GM12878 (cell line): Measurements from ENCODE around the gene ESPNL. TPM values are rescaled to one million over a fixed set of nuclear protein-coding genes. Genes with fewer than 3 reads are reported as not detected.

Experiments
- ATF7 ChIP-seq: fragments of 450-650 bp; IDR thresholded peaks from 2 replicates; pipeline ENCODE4 v1.6.1; 2016; ENCODE audit warnings: low read depth, mild to moderate bottlenecking
- EP300 ChIP-seq, 2 experiments: fragments of 150-350 bp in 1 of 2; IDR thresholded peaks; 2 replicates each; pipeline ENCODE4 v1.6.1; 2011 to 2012; ENCODE audit warnings: low read depth in 2 of 2, low read length in 2 of 2, borderline replicate concordance in 1 of 2, improper control_type of control experiment in 1 of 2, inconsistent platforms in 1 of 2; ENCODE audit not compliant: control insufficient read depth in 1 of 2
- HDAC2 ChIP-seq: fragments of 200-600 bp; sonication (generic); IDR thresholded peaks from 2 replicates; pipeline ENCODE4 v1.6.1; 2017
- KLF5 ChIP-seq: fragments of 450-650 bp; IDR thresholded peaks from 2 replicates; pipeline ENCODE4 v1.6.1; 2014; ENCODE audit warnings: mild to moderate bottlenecking; ENCODE audit not compliant: partially characterized antibody
- MEF2B ChIP-seq: fragments of 450-650 bp; IDR thresholded peaks from 2 replicates; pipeline ENCODE4 v1.6.1; 2018; ENCODE audit warnings: mild to moderate bottlenecking, moderate library complexity; ENCODE audit not compliant: partially characterized antibody, poor library complexity, severe bottlenecking
- MYB ChIP-seq: fragments of 150-350 bp; IDR thresholded peaks from 2 replicates; pipeline ENCODE4 v1.6.1; 2014; ENCODE audit warnings: mild to moderate bottlenecking, low read depth, low read length, borderline replicate concordance
- MYC ChIP-seq: IDR thresholded peaks from 2 replicates; pipeline ENCODE4 v1.6.1; 2011; ENCODE audit warnings: mild to moderate bottlenecking, low read length, moderate library complexity, inconsistent platforms; ENCODE audit not compliant: insufficient read depth, insufficient replicate concordance, insufficient read length, severe bottlenecking
- NFXL1 ChIP-seq: fragments of 450-650 bp; IDR thresholded peaks from 2 replicates; pipeline ENCODE4 v1.6.1; 2017; ENCODE audit warnings: antibody characterized with exemption, mild to moderate bottlenecking, borderline replicate concordance
- PAX8 ChIP-seq: fragments of 450-650 bp; IDR thresholded peaks from 2 replicates; pipeline ENCODE4 v1.6.1; 2017; ENCODE audit warnings: mild to moderate bottlenecking, moderate library complexity
- POLR2AphosphoS2 ChIP-seq: IDR thresholded peaks from 2 replicates; pipeline ENCODE4 v1.6.1; 2011; ENCODE audit warnings: low read depth, mild to moderate bottlenecking, low read length, improper control_type of control experiment, moderate library complexity
- SMC3 ChIP-seq: IDR thresholded peaks from 2 replicates; pipeline ENCODE4 v1.6.1; 2011; ENCODE audit warnings: low read length, improper control_type of control experiment, borderline replicate concordance
- SUZ12 ChIP-seq: fragments of 200-600 bp; sonication (generic); IDR thresholded peaks from one replicate; pipeline ENCODE4 v1.6.1; 2018; ENCODE audit warnings: antibody characterized with exemption, mild to moderate bottlenecking; ENCODE audit not compliant: unreplicated experiment
- TARDBP ChIP-seq: IDR thresholded peaks from 2 replicates; pipeline ENCODE4 v1.6.1; 2016; ENCODE audit warnings: borderline replicate concordance
- ZNF217 ChIP-seq: fragments of 450-650 bp; IDR thresholded peaks from 2 replicates; pipeline ENCODE4 v1.6.1; 2017; ENCODE audit warnings: antibody characterized with exemption, mild to moderate bottlenecking
- ZNF24 ChIP-seq: fragments of 450-650 bp; IDR thresholded peaks from 2 replicates; pipeline ENCODE4 v1.6.1; 2017; ENCODE audit warnings: antibody characterized with exemption, mild to moderate bottlenecking
- ZSCAN29 ChIP-seq: fragments of 450-650 bp; IDR thresholded peaks from 2 replicates; pipeline ENCODE4 v1.6.1; 2017; ENCODE audit warnings: mild to moderate bottlenecking, moderate library complexity
- polyA plus RNA-seq, 11 experiments: library from polyadenylated mRNA; depleted of rRNA in 4 of 11; unstranded in 6 of 11; stranded (reverse) in 5 of 11; fragments of >200 nt; fragmentation: Nextera tagmentation in 4 of 11; fragmentation: Illumina TruSeq in 1 of 11; extraction: Ambion mirVana in 4 of 11; extraction: Trizol in 1 of 11; gene quantifications; 1 replicate in 1 of 11; 2 replicates in 10 of 11; pipeline versions ENCODE4 v1.2.1 to v1.2.3, GENCODE V29; 2011 to 2016; ENCODE audit warnings: inconsistent platforms in 2 of 11, missing spikeins in 2 of 11, low read depth in 1 of 11
- total RNA-seq, 4 experiments: library from RNA; depleted of rRNA in 3 of 4; stranded (reverse); fragments of >200 nt in 3 of 4; fragmentation: Illumina TruSeq in 1 of 4; extraction: Trizol in 1 of 4; gene quantifications; 2 replicates each; pipeline versions ENCODE4 v1.2.1 to v1.2.3, GENCODE V29; 2013 to 2021
- TF ChIP-seq, protein P1 (sequence below): IDR thresholded peaks from 2 replicates; pipeline ENCODE4 v1.6.1; 2012; ENCODE audit warnings: low read depth, low read length, improper control_type of control experiment
- TF ChIP-seq, protein P2 (sequence below): fragments of 450-650 bp; IDR thresholded peaks from 2 replicates; pipeline ENCODE4 v1.6.1; 2017; ENCODE audit warnings: mild to moderate bottlenecking, low read depth, inconsistent platforms; ENCODE audit not compliant: poor library complexity, severe bottlenecking
- TF ChIP-seq, protein P3 (sequence below): IDR thresholded peaks from 2 replicates; pipeline ENCODE4 v1.6.1; 2011; ENCODE audit warnings: borderline replicate concordance, low read depth, mild to moderate bottlenecking, moderate library complexity, mixed read lengths, low read length; ENCODE audit not compliant: insufficient read depth; ENCODE audit errors: extremely low read length
- TF ChIP-seq, protein P4 (sequence below): fragments of 450-650 bp; formaldehyde crosslinking; IDR thresholded peaks from 2 replicates; pipeline ENCODE4 v1.4.0; 2022; ENCODE audit warnings: mild to moderate bottlenecking, moderate library complexity
- TF ChIP-seq, protein P5 (sequence below): IDR thresholded peaks from 2 replicates; pipeline ENCODE4 v1.6.1; 2011; ENCODE audit warnings: mild to moderate bottlenecking, low read depth, low read length, moderate library complexity; ENCODE audit not compliant: insufficient replicate concordance

ESPNL gene
- total and polyA plus RNA-seq, 10 of the 15 experiments (the other 5 are each of a cell fraction or from before 2014, with no cell fraction given): 0.05 to 0.94 (median 0.36) TPM; not detected in 3

DNA sequence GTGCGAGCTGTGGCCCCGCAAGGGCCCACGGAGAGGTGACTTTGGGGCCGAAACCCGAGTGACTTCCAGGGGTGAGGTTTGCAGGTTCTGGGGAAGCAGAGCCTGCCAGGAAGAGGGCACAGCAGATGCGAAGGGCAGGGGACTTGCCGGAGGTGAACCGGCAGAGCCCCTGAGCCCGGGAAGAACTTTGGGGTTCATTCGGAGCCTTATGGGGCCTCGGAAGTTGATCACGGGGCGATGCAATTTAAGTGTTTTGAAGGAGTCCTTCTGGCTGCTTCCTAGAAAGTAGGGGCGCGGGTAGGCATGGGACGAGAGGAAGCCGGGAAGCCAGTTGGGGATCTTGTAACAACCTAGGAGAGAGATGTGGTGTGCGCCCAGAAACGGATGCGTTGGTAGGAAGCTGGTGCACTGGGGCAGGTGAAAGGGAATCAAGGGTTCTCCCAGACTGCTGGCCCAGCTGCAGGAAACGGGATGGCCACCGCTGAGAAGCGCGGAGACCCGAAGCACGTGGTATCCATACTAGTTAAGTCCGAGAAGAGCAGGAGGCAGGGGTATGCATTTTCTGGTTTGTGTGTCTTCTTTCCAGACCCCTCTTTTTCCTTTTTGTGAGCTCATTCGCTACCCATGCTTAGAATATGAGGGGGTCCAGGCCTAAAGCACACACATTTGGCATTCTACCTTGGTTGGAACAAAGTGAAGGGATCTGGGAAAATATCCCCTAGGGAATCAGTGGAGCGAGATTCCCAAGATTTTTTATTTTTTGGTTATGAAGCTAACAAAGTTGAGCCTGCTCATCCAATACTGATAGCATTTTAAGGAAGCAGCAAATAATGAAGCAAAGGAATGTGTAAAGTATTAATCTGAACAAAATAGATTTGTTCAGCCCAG, 38.6 kb upstream of the ESPNL start (continued):
- TF ChIP-seq, protein P1, sequence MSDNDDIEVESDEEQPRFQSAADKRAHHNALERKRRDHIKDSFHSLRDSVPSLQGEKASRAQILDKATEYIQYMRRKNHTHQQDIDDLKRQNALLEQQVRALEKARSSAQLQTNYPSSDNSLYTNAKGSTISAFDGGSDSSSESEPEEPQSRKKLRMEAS: peak; percentile 53; the same call in 1 of the 2 replicates
- TF ChIP-seq SUZ12 (no peak), ZSCAN29 (no peak), TARDBP (no peak), EP300 (IDR thresholded peaks at IDR 0.05; ENCODE audit: borderline replicate concordance in 1 of 2, control insufficient read depth in 1 of 2, low read depth in 2 of 2, low read length in 2 of 2) (no peak), NFXL1 (no peak), KLF5 (no peak), ZNF217 (no peak), MEF2B (peak; percentile 56), MYB (no peak), SMC3 (no peak), POLR2AphosphoS2 (no peak), PAX8 (no peak), HDAC2 (no peak), ZNF24 (no peak), ATF7 (no peak), MYC (peak; percentile 83)
- TF ChIP-seq, protein P2, sequence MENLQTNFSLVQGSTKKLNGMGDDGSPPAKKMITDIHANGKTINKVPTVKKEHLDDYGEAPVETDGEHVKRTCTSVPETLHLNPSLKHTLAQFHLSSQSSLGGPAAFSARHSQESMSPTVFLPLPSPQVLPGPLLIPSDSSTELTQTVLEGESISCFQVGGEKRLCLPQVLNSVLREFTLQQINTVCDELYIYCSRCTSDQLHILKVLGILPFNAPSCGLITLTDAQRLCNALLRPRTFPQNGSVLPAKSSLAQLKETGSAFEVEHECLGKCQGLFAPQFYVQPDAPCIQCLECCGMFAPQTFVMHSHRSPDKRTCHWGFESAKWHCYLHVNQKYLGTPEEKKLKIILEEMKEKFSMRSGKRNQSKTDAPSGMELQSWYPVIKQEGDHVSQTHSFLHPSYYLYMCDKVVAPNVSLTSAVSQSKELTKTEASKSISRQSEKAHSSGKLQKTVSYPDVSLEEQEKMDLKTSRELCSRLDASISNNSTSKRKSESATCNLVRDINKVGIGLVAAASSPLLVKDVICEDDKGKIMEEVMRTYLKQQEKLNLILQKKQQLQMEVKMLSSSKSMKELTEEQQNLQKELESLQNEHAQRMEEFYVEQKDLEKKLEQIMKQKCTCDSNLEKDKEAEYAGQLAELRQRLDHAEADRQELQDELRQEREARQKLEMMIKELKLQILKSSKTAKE: no peak
- TF ChIP-seq, protein P3, sequence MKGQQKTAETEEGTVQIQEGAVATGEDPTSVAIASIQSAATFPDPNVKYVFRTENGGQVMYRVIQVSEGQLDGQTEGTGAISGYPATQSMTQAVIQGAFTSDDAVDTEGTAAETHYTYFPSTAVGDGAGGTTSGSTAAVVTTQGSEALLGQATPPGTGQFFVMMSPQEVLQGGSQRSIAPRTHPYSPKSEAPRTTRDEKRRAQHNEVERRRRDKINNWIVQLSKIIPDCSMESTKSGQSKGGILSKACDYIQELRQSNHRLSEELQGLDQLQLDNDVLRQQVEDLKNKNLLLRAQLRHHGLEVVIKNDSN: peak; percentile 20
- TF ChIP-seq, protein P4, sequence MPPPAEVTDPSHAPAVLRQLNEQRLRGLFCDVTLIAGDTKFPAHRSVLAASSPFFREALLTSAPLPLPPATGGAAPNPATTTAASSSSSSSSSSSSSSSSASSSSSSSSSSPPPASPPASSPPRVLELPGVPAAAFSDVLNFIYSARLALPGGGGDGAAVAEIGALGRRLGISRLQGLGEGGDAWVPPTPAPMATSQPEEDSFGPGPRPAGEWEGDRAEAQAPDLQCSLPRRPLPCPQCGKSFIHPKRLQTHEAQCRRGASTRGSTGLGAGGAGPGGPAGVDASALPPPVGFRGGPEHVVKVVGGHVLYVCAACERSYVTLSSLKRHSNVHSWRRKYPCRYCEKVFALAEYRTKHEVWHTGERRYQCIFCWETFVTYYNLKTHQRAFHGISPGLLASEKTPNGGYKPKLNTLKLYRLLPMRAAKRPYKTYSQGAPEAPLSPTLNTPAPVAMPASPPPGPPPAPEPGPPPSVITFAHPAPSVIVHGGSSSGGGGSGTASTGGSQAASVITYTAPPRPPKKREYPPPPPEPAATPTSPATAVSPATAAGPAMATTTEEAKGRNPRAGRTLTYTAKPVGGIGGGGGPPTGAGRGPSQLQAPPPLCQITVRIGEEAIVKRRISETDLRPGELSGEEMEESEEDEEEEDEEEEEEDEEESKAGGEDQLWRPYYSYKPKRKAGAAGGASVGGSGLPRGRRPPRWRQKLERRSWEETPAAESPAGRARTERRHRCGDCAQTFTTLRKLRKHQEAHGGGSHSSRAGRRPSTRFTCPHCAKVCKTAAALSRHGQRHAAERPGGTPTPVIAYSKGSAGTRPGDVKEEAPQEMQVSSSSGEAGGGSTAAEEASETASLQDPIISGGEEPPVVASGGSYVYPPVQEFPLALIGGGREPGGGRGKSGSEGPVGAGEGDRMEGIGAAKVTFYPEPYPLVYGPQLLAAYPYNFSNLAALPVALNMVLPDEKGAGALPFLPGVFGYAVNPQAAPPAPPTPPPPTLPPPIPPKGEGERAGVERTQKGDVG (CRISPR knock-in tag): no peak
- TF ChIP-seq, protein P5, sequence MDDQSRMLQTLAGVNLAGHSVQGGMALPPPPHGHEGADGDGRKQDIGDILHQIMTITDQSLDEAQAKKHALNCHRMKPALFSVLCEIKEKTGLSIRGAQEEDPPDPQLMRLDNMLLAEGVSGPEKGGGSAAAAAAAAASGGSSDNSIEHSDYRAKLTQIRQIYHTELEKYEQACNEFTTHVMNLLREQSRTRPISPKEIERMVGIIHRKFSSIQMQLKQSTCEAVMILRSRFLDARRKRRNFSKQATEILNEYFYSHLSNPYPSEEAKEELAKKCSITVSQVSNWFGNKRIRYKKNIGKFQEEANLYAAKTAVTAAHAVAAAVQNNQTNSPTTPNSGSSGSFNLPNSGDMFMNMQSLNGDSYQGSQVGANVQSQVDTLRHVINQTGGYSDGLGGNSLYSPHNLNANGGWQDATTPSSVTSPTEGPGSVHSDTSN: no peak
- TF ChIP-seq, all 136 proteins: peak for 9
